Activated CD4-positive, alpha-beta T cell treated with anti-CD3 and anti-CD28 coated beads for 24 hours (primary cell): ENCODE measurements around the gene CLEC4F.

Experiments
- DNase-seq, 2 donors: peaks; one replicate each; pipeline ENCODE4 v3.0.0-alpha.2; 2020; ENCODE audit warnings: low read depth in 2 of 2

Gene CLEC4F

GRCh38 chr2:70820499-70820898, at the start of gene CLEC4F:
Gene CLEC4F, minus strand, starts transcription at chr2:70820599. Its CDS starts 76 bp downstream, at chr2:70820523.
- no peak for DNase-seq

- DNase-seq, result no peak
Observed at GRCh38 chr2:70868970-70869369, 48.6 kb upstream of the CLEC4F start.

- DNase-seq, result peak; percentile 62 to 74
Observed at GRCh38 chr2:70861777-70862625, 41.6 kb upstream of the CLEC4F start.

- DNase-seq, result no peak
Observed at GRCh38 chr2:70855667-70856066, 35.3 kb upstream of the CLEC4F start.

GRCh38 chr2:70854411-70854810, 34.0 kb upstream of the CLEC4F start:
- no peak for DNase-seq

- DNase-seq, result no peak
Observed at GRCh38 chr2:70852824-70853223, 32.4 kb upstream of the CLEC4F start.

GRCh38 chr2:70851704-70852103, 31.3 kb upstream of the CLEC4F start:
- peak in 1 of 2 donors; percentile 20 for DNase-seq

GRCh38 chr2:70850925-70851324, 30.5 kb upstream of the CLEC4F start:
- no peak for DNase-seq

- DNase-seq, result no peak
Observed at GRCh38 chr2:70842401-70842800, 22.0 kb upstream of the CLEC4F start.

- DNase-seq, result no peak
Observed at GRCh38 chr2:70837980-70838925, 17.9 kb upstream of the CLEC4F start.

- DNase-seq, result no peak
Observed at GRCh38 chr2:70835643-70836042, 15.2 kb upstream of the CLEC4F start, which contains the start of gene CD207. Gene CD207, minus strand, starts transcription at chr2:70835816. Its CDS starts 40 bp downstream, at chr2:70835776.

GRCh38 chr2:70834881-70835280, 14.5 kb upstream of the CLEC4F start:
- DNase-seq, result no peak

GRCh38 chr2:70834106-70834505, 13.7 kb upstream of the CLEC4F start:
- DNase-seq, result no peak

- no peak for DNase-seq
Observed at GRCh38 chr2:70833246-70833645, 12.8 kb upstream of the CLEC4F start.

GRCh38 chr2:70832386-70832785, 12.0 kb upstream of the CLEC4F start:
- no peak for DNase-seq

- DNase-seq, result no peak
Observed at GRCh38 chr2:70831861-70832260, 11.5 kb upstream of the CLEC4F start.

GRCh38 chr2:70830366-70830765, 10.0 kb upstream of the CLEC4F start:
- no peak for DNase-seq

GRCh38 chr2:70829916-70830315, 9.5 kb upstream of the CLEC4F start:
- no peak for DNase-seq

- no peak for DNase-seq
Observed at GRCh38 chr2:70828914-70829824, 8.8 kb upstream of the CLEC4F start.

GRCh38 chr2:70828115-70828514, 7.7 kb upstream of the CLEC4F start:
- no peak for DNase-seq

GRCh38 chr2:70827388-70827787, 7.0 kb upstream of the CLEC4F start:
- DNase-seq, result no peak
